Pancreas (tissue), 10 donors: ENCODE results near the gene GSTCD. TPM values are rescaled to one million over a fixed set of nuclear protein-coding genes. Genes with fewer than 3 reads are reported as not detected.
"Not testable (repeated sequence)": the region's sequence is repeated elsewhere in the genome, so short reads cannot be mapped to it uniquely, and the experiment has no call there.

Experiments
- ATAC-seq, 4 donors: fragments of 200-7000 bp; cut with Tn5 transposase; one replicate each; pipeline versions ENCODE4 v1.8.0 to v1.9.1; 2020; ENCODE audit warnings: mild to moderate bottlenecking in 4 of 4, moderate library complexity in 4 of 4
- DNase-seq, 6 donors: peaks; one replicate each; pipeline ENCODE4 v3.0.0-alpha.2; 2020
- FAIRE-seq: peaks from 2 replicates; lab custom pipeline; 2012; peaks lifted over from hg19 to GRCh38; lab: Jason Lieb, UNC
- H3K27ac ChIP-seq, 4 donors: fragments of 200-600 bp; sonication (generic); 1 replicate in 3 of 4; 2 replicates in 1 of 4; pipeline versions ENCODE4 v1.5.0 to v1.8.0; 2020
- H3K27me3 ChIP-seq, 4 donors: fragments of 200-600 bp; one replicate each; pipeline ENCODE4 v1.8.0; 2021
- H3K36me3 ChIP-seq, 3 donors: fragments of 200-600 bp; sonication (generic) in 1 of 3; one replicate each; pipeline versions ENCODE4 v1.5.0 to v1.8.0; 2020 to 2021
- H3K4me1 ChIP-seq, 3 donors: fragments of 200-600 bp; one replicate each; pipeline ENCODE4 v1.8.0; 2021
- H3K4me3 ChIP-seq, 4 donors: fragments of 200-600 bp; sonication (generic) in 2 of 4; one replicate each; pipeline versions ENCODE4 v1.5.0 to v1.8.0; 2020 to 2021
- H3K9me3 ChIP-seq, 4 donors: fragments of 200-600 bp; one replicate each; pipeline ENCODE4 v1.8.0; 2021
- WGBS, 2 donors: extraction: QIAGEN DNeasy Blood & Tissue Kit; methylation state at CpG; one replicate each; pipeline ENCODE4 v1.1.7; 2013; 5-methylcytosine and 5-hydroxymethylcytosine counted together
- intact Hi-C, 3 donors: fragments of 100-400 bp; cut with DNase I; formaldehyde crosslinking; loops; one replicate each; pipeline versions ENCODE4 v1.11.1 to v1.14.2; 2022
- polyA plus RNA-seq, 2 donors: library from polyadenylated mRNA; stranded (reverse); fragments of 200-250 nt; gene quantifications; one replicate each; pipeline ENCODE4 v1.2.3, GENCODE V29; 2013
- total RNA-seq, 6 donors: library from RNA; stranded (reverse); fragmentation: NEBNext Ultra II Directional in 4 of 6; extraction: Animal tissue kit (Norgen Biotek cat#: 25700) in 4 of 6; gene quantifications; one replicate each; pipeline versions ENCODE4 v1.2.1 to v1.2.4, GENCODE V29; 2021 to 2023
- TF ChIP-seq, protein P1 (sequence below), 4 donors: fragments of 200-600 bp; sonication (generic) in 3 of 4; IDR thresholded peaks; one replicate each; pipeline versions ENCODE4 v1.5.0 to v1.8.0; 2021; ENCODE audit warnings: antibody characterized with exemption in 4 of 4
- donor health status: healthy with polysubstance abuse.
- donor health status: DM: no; HTN: no; CAD: no; lungs with moderate emphysema.
- donor health status: DM: no; HTN: no; CAD: no.
- donor health status: control.
- donor health status: control.
- donor health status: Bipolar disorder and iron deficiency.
- donor health status: DM: yes; HTN: yes; CAD: no.
- donor health status: DM: no; HTN: no; CAD: no.
- donor health status: DM: no; HTN: no; CAD: no.
- donor health status: DM: yes; HTN: yes; CAD: no.

GSTCD gene
- total and polyA plus RNA-seq, 8 donors = 1.3 to 5.7 (median 2.8) TPM

DNA sequence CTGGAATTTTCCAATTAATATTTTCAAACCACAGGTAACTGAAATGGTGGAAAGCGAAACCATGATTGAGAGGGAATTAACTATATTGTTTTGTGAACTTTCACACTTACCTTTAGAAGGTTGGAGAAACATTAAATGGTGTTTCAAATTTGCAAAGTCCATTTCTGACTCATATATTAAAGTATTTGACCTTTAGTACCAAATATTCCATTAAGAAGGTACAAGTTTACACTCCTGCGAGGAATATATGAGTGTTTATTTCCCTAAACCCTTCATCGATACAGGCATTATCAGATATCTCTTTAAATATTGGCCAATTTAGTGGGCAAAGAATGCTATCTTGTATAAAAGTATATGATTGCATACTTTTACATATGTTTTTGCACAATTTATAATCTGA is 142.6 kb downstream of the GSTCD start:
- Histone ChIP-seq H3K36me3 (no peaks in the 10 kb centered on the region), H3K9me3 (no peaks in the 10 kb centered on the region), H3K27ac (no peak overlapping the region), H3K27me3 (no peaks in the 10 kb centered on the region), H3K4me1 (no peaks in the 10 kb centered on the region), H3K4me3 (no peak overlapping the region)
- intact Hi-C loops = no loop called here
- ATAC-seq (no peak), FAIRE-seq (no peak), DNase-seq (no peak)
- TF ChIP-seq, protein P1, sequence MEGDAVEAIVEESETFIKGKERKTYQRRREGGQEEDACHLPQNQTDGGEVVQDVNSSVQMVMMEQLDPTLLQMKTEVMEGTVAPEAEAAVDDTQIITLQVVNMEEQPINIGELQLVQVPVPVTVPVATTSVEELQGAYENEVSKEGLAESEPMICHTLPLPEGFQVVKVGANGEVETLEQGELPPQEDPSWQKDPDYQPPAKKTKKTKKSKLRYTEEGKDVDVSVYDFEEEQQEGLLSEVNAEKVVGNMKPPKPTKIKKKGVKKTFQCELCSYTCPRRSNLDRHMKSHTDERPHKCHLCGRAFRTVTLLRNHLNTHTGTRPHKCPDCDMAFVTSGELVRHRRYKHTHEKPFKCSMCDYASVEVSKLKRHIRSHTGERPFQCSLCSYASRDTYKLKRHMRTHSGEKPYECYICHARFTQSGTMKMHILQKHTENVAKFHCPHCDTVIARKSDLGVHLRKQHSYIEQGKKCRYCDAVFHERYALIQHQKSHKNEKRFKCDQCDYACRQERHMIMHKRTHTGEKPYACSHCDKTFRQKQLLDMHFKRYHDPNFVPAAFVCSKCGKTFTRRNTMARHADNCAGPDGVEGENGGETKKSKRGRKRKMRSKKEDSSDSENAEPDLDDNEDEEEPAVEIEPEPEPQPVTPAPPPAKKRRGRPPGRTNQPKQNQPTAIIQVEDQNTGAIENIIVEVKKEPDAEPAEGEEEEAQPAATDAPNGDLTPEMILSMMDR (IDR thresholded peaks at IDR 0.05) = no peak
- WGBS, 2 donors = 70 to 74% methylated on average over 3 of the region's 3 CpGs

DNA sequence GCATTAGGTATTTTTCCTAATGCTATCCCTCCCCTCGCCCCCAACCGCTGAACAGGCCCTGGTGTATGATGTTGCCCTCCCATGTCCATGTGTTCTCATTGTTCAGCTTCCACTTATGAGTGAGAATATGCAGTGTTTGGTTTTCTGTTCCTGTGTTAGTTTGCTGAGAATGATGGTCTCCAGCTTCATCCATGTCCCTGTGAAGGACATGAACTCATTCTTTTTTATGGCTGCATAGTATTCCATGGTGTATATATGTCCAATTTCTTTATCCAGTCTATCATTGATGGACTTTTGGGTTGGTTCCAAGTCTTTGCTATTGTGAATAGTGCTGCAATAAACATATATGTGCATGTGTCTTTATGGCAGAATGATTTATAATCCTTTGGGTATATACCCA is 143.6 kb downstream of the GSTCD start:
- DNase-seq, intact Hi-C loops, ATAC-seq, H3K9me3 ChIP-seq, H3K4me3 ChIP-seq, H3K4me1 ChIP-seq, H3K36me3 ChIP-seq, H3K27ac ChIP-seq, FAIRE-seq, H3K27me3 ChIP-seq: not testable (repeated sequence)
- 98% methylated on average over 2 of the region's 2 CpGs for WGBS, 2 donors

DNA sequence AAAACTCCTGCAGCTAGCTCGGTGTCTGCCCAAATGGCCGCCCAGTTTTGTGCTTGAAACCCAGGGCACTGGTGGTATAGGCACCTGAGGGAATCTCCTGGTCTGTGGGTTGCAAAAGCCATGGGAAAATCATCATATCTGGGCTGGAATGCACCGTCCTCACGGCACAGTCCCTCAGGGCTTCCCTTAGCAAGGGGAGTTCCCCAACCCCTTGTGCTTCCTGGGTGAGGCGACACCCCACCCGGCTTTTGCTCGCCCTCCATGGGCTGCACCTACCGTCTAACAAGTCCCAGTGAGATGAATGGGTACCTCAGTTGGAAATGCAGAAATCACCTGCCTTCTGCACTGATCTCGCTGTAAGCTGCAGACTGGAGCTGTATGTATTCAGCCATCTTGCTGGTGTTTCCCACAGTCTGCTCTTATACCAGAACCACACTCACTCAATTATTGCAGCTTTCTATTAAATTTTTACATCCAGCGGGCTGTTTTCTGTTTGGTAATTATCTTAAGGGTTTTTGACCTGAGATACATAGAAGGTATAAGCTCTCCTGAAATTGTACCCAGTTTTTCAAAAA is 150.0 kb downstream of the GSTCD start:
- no peak for FAIRE-seq
- Histone ChIP-seq H3K27me3 (no peaks in the 10 kb centered on the region), H3K36me3 (no peaks in the 10 kb centered on the region), H3K4me3 (no peak overlapping the region), H3K27ac (no peak overlapping the region), H3K9me3 (no peaks in the 10 kb centered on the region), H3K4me1 (no peaks in the 10 kb centered on the region)
- DNase-seq = no peak
- TF ChIP-seq, protein P1 (IDR thresholded peaks at IDR 0.05) = no peak
- 92 to 99% methylated on average over 10 of the region's 10 CpGs for WGBS, 2 donors
- intact Hi-C loops = no loop called here
- no peak for ATAC-seq

DNA sequence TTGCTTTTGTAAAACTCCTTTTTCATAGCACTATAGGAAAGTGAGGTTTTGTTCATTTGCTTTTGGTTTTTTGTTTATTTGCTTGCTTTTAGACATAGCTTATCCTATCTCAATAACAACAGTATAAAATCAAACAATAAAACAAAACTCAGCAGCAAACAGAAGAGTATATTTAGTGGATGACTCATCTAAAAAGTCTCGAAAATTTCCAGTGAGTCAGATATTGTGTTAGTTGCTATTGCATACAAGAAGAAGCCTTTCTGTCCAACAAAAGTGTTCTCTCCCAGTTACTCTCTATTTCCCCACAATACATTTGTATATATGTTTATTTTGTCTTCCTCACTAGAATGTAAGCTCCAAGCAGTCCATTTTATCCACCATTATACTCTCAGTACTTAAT is 150.6 kb downstream of the GSTCD start:
- ATAC-seq = peak in 2 of 4 donors; percentile 12 to 59
- TF ChIP-seq, protein P1 (IDR thresholded peaks at IDR 0.05) = no peak
- H3K9me3 ChIP-seq = no peaks in the 10 kb centered on the region
- no peak overlapping the region for H3K27ac ChIP-seq
- WGBS, 2 donors = 22 to 39% methylated on average over 1 of the region's 1 CpG
- H3K36me3 ChIP-seq = no peaks in the 10 kb centered on the region
- no peak for DNase-seq
- H3K4me3 ChIP-seq = no peak overlapping the region
- no peaks in the 10 kb centered on the region for H3K4me1 ChIP-seq
- intact Hi-C loops = no loop called here
- FAIRE-seq = no peak
- no peaks in the 10 kb centered on the region for H3K27me3 ChIP-seq

- H3K27me3 ChIP-seq = no peaks in the 10 kb centered on the region
- no peak for DNase-seq
- WGBS, 2 donors = 70 to 81% methylated on average over 3 of the region's 3 CpGs
- no peak overlapping the region for H3K4me3 ChIP-seq
- H3K9me3 ChIP-seq = no peaks in the 10 kb centered on the region
- H3K27ac ChIP-seq = no peak overlapping the region
- TF ChIP-seq, protein P1 (IDR thresholded peaks at IDR 0.05) = no peak
- H3K36me3 ChIP-seq = no peaks in the 10 kb centered on the region
- intact Hi-C loops = no loop called here
- no peak for FAIRE-seq
- no peak for ATAC-seq
- peaks cover 0 to 10% (median 8%) of the 10 kb centered on the region in 3 donors for H3K4me1 ChIP-seq
These were observed 162.4 kb downstream of the GSTCD start for GRCh38 chr4:105870963-105871362.
